Suprapubic skin (tissue), 4 donors: ENCODE data around the gene MYLK3. TPM values are rescaled to one million over a fixed set of nuclear protein-coding genes. Genes with fewer than 3 reads are reported as not detected.

Source experiments
- DNase-seq, 2 donors: peaks; one replicate each; pipeline ENCODE4 v3.0.0-alpha.2; 2019; ENCODE audit warnings: low spot score in 2 of 2
- H3K27ac ChIP-seq: fragments of 200-600 bp; sonication (generic); one replicate; pipeline ENCODE4 v1.5.1; 2019
- H3K27me3 ChIP-seq: fragments of 200-600 bp; sonication (generic); one replicate; pipeline ENCODE4 v1.5.1; 2019
- H3K36me3 ChIP-seq: fragments of 200-600 bp; sonication (generic); one replicate; pipeline ENCODE4 v1.5.1; 2019
- H3K4me1 ChIP-seq: fragments of 200-600 bp; sonication (generic); one replicate; pipeline ENCODE4 v1.5.1; 2019
- H3K4me3 ChIP-seq: fragments of 200-600 bp; sonication (generic); one replicate; pipeline ENCODE4 v1.5.1; 2019; ENCODE audit warnings: mild to moderate bottlenecking
- H3K9me3 ChIP-seq: fragments of 200-600 bp; sonication (generic); one replicate; pipeline ENCODE4 v1.5.1; 2019
- EP300 ChIP-seq: sonication (generic); formaldehyde crosslinking; IDR thresholded peaks from one replicate; pipeline ENCODE4 v1.6.1; 2017; ENCODE audit warnings: antibody characterized with exemption
- POLR2A ChIP-seq, 2 donors: fragments of 450-650 bp; IDR thresholded peaks; one replicate each; pipeline ENCODE4 v1.6.1; 2017; ENCODE audit warnings: antibody characterized with exemption in 2 of 2, mild to moderate bottlenecking in 2 of 2, moderate library complexity in 2 of 2
- POLR2AphosphoS5 ChIP-seq, 3 donors: sonication (generic); formaldehyde crosslinking; IDR thresholded peaks; one replicate each; pipeline ENCODE4 v1.6.1; 2017; ENCODE audit warnings: antibody characterized with exemption in 3 of 3
- WGBS: methylation state at CpG from one replicate; pipeline ENCODE4 v1.1.5; 2018; 5-methylcytosine and 5-hydroxymethylcytosine counted together
- total RNA-seq, 4 donors: library from RNA; depleted of rRNA; stranded (reverse); fragments of >200 nt; gene quantifications; one replicate each; pipeline ENCODE4 v1.1.0, GENCODE V29; 2016
- TF ChIP-seq, protein P1 (sequence below), 2 donors: fragments of 200-600 bp in 1 of 2; fragments of 450-650 bp in 1 of 2; sonication (generic) in 1 of 2; IDR thresholded peaks; one replicate each; pipeline ENCODE4 v1.5.1; 2016 to 2019; ENCODE audit warnings: antibody characterized with exemption in 2 of 2, mild to moderate bottlenecking in 1 of 2, moderate library complexity in 1 of 2

MYLK3 gene
- total RNA-seq, 4 donors from 2014 or later, result 0.13 to 0.32 TPM; not detected in 2

DNA sequence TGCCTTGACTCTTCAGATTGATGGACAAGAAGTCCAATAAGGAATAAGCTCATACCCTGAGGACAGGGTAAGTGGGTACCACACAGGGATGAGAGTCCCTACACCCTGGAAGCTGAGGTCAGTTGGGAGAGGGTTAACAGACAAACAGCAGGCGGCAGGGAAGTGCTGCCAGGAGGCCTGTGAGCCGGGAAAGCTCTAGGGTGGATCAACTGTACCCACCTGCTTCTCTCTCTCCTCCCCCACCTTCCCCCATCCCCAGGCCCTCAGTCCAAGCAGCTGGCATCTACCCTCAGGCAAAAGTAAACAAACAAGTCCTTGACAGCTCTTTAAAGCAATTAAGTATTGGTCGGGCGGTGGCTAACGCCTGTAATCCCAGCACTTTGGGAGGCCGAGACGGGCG lies 20.7 kb upstream of the MYLK3 start:
- no peak overlapping the region for H3K27ac ChIP-seq
- no peaks in the 10 kb centered on the region for H3K36me3 ChIP-seq
- no peak overlapping the region for H3K4me3 ChIP-seq
- no peak for DNase-seq
- no peak for TF ChIP-seq POLR2AphosphoS5 (IDR thresholded peaks at IDR 0.05)
- no peak for TF ChIP-seq EP300
- TF ChIP-seq, protein P1, sequence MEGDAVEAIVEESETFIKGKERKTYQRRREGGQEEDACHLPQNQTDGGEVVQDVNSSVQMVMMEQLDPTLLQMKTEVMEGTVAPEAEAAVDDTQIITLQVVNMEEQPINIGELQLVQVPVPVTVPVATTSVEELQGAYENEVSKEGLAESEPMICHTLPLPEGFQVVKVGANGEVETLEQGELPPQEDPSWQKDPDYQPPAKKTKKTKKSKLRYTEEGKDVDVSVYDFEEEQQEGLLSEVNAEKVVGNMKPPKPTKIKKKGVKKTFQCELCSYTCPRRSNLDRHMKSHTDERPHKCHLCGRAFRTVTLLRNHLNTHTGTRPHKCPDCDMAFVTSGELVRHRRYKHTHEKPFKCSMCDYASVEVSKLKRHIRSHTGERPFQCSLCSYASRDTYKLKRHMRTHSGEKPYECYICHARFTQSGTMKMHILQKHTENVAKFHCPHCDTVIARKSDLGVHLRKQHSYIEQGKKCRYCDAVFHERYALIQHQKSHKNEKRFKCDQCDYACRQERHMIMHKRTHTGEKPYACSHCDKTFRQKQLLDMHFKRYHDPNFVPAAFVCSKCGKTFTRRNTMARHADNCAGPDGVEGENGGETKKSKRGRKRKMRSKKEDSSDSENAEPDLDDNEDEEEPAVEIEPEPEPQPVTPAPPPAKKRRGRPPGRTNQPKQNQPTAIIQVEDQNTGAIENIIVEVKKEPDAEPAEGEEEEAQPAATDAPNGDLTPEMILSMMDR (IDR thresholded peaks at IDR 0.05), result no peak
- TF ChIP-seq POLR2A (IDR thresholded peaks at IDR 0.05), result no peak
- no peaks in the 10 kb centered on the region for H3K9me3 ChIP-seq
- no peaks in the 10 kb centered on the region for H3K4me1 ChIP-seq
- H3K27me3 ChIP-seq, result no peaks in the 10 kb centered on the region
- WGBS, result 87% methylated on average over 8 of the region's 8 CpGs

DNA sequence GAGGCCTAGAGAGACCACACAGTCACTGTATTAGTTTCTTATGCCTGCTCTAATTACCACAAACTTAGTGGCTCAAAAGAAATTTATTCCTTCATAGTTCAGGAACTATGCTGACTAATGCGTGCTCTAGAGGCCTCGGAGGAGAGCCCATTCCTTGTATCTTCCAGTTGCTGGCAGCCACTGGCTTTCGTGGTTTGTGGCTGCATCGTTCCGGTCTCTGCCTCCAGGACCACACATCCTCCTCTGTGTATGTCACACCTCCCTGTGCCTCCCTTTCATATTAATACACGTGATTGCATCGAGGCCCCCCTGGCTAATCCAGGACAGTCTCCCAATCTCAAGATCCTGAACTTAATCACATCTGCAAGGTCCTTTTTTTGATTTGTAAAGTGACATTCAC lies 16.9 kb upstream of the MYLK3 start:
- 62% methylated on average over 7 of the region's 7 CpGs for WGBS
- TF ChIP-seq EP300 (no peak), POLR2AphosphoS5 (IDR thresholded peaks at IDR 0.05) (no peak), POLR2A (IDR thresholded peaks at IDR 0.05) (no peak)
- TF ChIP-seq, protein P1 (IDR thresholded peaks at IDR 0.05), result no peak
- no peak for DNase-seq

DNA sequence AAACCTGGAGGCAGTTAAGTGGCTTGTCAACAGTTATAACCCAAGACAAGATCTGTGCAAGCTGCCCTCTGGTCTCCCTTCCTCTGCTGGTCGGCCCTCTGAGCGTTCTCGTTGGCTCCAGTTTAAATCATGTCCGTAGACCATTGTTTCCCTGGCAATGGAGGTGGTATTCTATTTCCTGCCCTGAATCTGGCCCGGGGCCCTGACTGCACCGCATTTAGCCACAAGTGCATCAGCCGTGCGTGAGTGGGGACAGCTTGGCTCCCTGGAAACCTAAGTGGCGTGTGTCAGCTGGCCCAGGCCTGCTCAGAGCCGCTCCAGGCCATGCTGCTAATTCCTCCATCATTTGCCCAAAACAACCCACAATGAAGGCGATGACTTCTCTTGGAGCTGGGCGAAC lies 15.0 kb upstream of the MYLK3 start:
- whole genome bisulfite sequencing, result 30% methylated on average over 12 of the region's 12 CpGs
- H3K4me1 ChIP-seq, result no peaks in the 10 kb centered on the region

More for the DNA sequence above, 16.9 kb upstream of the MYLK3 start:
- no peaks in the 10 kb centered on the region for H3K4me1 ChIP-seq
- no peak overlapping the region for H3K27ac ChIP-seq
- no peak overlapping the region for H3K4me3 ChIP-seq
- H3K36me3 ChIP-seq, result no peaks in the 10 kb centered on the region
- H3K9me3 ChIP-seq, result no peaks in the 10 kb centered on the region
- no peaks in the 10 kb centered on the region for H3K27me3 ChIP-seq

DNA sequence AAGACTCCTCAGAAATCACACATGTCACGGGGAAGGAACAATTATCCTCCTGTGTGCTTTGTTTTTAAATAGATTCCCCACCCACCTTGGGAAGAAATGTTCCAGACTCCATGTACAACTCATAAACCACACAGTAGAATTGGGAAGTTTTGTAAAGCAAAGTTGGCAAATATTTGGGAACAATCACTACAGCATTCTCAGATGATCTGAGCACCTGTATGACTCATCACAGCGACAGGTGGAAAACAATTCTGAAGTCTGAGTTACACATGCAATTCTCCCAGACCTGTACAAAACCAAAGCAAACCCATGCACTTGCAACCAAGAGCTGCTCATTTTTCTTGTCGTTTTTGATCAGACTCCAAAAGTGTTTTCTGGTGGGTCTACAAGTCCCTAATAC lies 14.4 kb upstream of the MYLK3 start:
- Histone ChIP-seq H3K4me1 (no peaks in the 10 kb centered on the region), H3K27ac (no peak overlapping the region), H3K36me3 (no peaks in the 10 kb centered on the region), H3K27me3 (peaks cover 14% of the 10 kb centered on the region), H3K4me3 (no peak overlapping the region), H3K9me3 (no peaks in the 10 kb centered on the region)
- WGBS, result 68% methylated on average over 3 of the region's 3 CpGs
- no peak for TF ChIP-seq POLR2AphosphoS5 (IDR thresholded peaks at IDR 0.05)
- no peak for TF ChIP-seq POLR2A (IDR thresholded peaks at IDR 0.05)
- no peak for DNase-seq

More for the DNA sequence above, 15.0 kb upstream of the MYLK3 start:
- DNase-seq, result no peak
- Histone ChIP-seq H3K27me3 (peaks cover 9% of the 10 kb centered on the region), H3K9me3 (no peaks in the 10 kb centered on the region), H3K4me3 (no peak overlapping the region), H3K27ac (no peak overlapping the region), H3K36me3 (no peaks in the 10 kb centered on the region)
- TF ChIP-seq, protein P1 (IDR thresholded peaks at IDR 0.05), result no peak
- TF ChIP-seq POLR2AphosphoS5 (IDR thresholded peaks at IDR 0.05) (no peak), POLR2A (IDR thresholded peaks at IDR 0.05) (no peak), EP300 (no peak)

DNA sequence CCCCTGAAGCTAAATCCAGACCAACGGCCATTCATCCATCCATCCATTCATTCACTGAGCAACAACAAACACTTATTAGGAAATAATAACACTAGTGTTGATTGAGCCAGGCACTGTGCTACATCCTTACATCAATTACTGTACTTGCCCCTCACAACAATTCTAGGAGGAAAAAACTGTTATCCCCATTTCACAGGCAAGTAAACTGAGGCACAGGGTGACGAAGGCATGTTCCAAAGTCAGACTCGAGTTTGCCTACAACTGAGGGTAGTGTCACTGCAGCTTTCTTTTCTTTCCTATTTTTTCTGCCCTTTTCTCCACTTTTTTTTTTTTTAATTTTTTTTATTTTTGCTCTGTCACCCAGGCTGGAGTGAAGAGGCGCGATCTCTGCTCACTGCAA lies 11.2 kb upstream of the MYLK3 start:
- no peak overlapping the region for H3K4me3 ChIP-seq
- no peaks in the 10 kb centered on the region for H3K4me1 ChIP-seq
- peak in 1 of 2 donors; percentile 3 for DNase-seq
- no peaks in the 10 kb centered on the region for H3K9me3 ChIP-seq
- no peaks in the 10 kb centered on the region for H3K36me3 ChIP-seq
- WGBS, result 84% methylated on average over 5 of the region's 5 CpGs
- TF ChIP-seq EP300 (no peak), POLR2A (IDR thresholded peaks at IDR 0.05) (no peak), POLR2AphosphoS5 (IDR thresholded peaks at IDR 0.05) (no peak)
- TF ChIP-seq, protein P1 (IDR thresholded peaks at IDR 0.05), result no peak
- H3K27ac ChIP-seq, result no peak overlapping the region
- H3K27me3 ChIP-seq, result peaks cover 23% of the 10 kb centered on the region
